H9 (cell line): ENCODE measurements around the gene MRPL37. TPM values are rescaled to one million over a fixed set of nuclear protein-coding genes. Genes with fewer than 3 reads are reported as not detected.

Experiments used
- DNase-seq: peaks from one replicate; pipeline ENCODE4 v3.0.0-alpha.2; 2017
- H2AFZ ChIP-seq: one replicate; pipeline ENCODE4 v1.6.1; 2013; ENCODE audit warnings: mild to moderate bottlenecking, low read length, control low read depth, moderate library complexity
- H2AK5ac ChIP-seq: 2 replicates; pipeline ENCODE4 v1.6.1; 2013; ENCODE audit warnings: low read length, control low read depth, mixed read lengths; ENCODE audit not compliant: insufficient read length
- H2BK120ac ChIP-seq: one replicate; pipeline ENCODE4 v1.6.1; 2013; ENCODE audit warnings: low read depth, mild to moderate bottlenecking, low read length, control low read depth, inconsistent platforms; ENCODE audit not compliant: poor library complexity, severe bottlenecking
- H2BK12ac ChIP-seq: 2 replicates; pipeline ENCODE4 v1.6.1; 2013; ENCODE audit warnings: low read length, control low read depth, mixed read lengths, low read depth; ENCODE audit not compliant: insufficient read length
- H2BK15ac ChIP-seq: 2 replicates; pipeline ENCODE4 v1.6.1; 2013; ENCODE audit warnings: low read depth, low read length, control low read depth
- H2BK20ac ChIP-seq: one replicate; pipeline ENCODE4 v1.6.1; 2013; ENCODE audit warnings: low read depth, mild to moderate bottlenecking, low read length, control low read depth, inconsistent platforms; ENCODE audit not compliant: poor library complexity, severe bottlenecking
- H2BK5ac ChIP-seq: 2 replicates; pipeline ENCODE4 v1.6.1; 2013; ENCODE audit warnings: low read length, control low read depth, mixed read lengths; ENCODE audit not compliant: insufficient read length
- H3K14ac ChIP-seq: 2 replicates; pipeline ENCODE4 v1.6.1; 2013; ENCODE audit warnings: low read length, control low read depth; ENCODE audit not compliant: insufficient read depth
- H3K18ac ChIP-seq: 2 replicates; pipeline ENCODE4 v1.6.1; 2013; ENCODE audit warnings: low read depth, mild to moderate bottlenecking, mixed read lengths, low read length, control low read depth; ENCODE audit not compliant: insufficient read length
- H3K23ac ChIP-seq: 2 replicates; pipeline ENCODE4 v1.6.1; 2013; ENCODE audit warnings: low read length, control low read depth, mixed read lengths, low read depth; ENCODE audit not compliant: insufficient read length
- H3K23me2 ChIP-seq: 2 replicates; pipeline ENCODE4 v1.6.1; 2013; ENCODE audit warnings: low read depth, mild to moderate bottlenecking, mixed read lengths, low read length, control low read depth; ENCODE audit not compliant: insufficient read length, poor library complexity, severe bottlenecking
- H3K27ac ChIP-seq: 2 replicates; pipeline ENCODE4 v1.5.1; 2013; ENCODE audit warnings: low read length, control low read depth, mixed read lengths, low read depth; ENCODE audit not compliant: insufficient read length
- H3K27me3 ChIP-seq: 2 replicates; pipeline ENCODE4 v1.6.1; 2013; ENCODE audit warnings: low read length, control low read depth, inconsistent platforms; ENCODE audit not compliant: insufficient read depth
- H3K4ac ChIP-seq: 2 replicates; pipeline ENCODE4 v1.6.1; 2013; ENCODE audit warnings: low read depth, mild to moderate bottlenecking, control low read depth, inconsistent platforms, low read length, moderate library complexity
- H3K4me1 ChIP-seq: 2 replicates; pipeline ENCODE4 v1.6.1; 2013; ENCODE audit warnings: low read length, control low read depth, inconsistent platforms; ENCODE audit not compliant: insufficient read depth
- H3K4me2 ChIP-seq: 2 replicates; pipeline ENCODE4 v1.6.1; 2013; ENCODE audit warnings: low read length, control low read depth, mixed read lengths; ENCODE audit not compliant: insufficient read length, insufficient read depth
- H3K56ac ChIP-seq: 2 replicates; pipeline ENCODE4 v1.6.1; 2013; ENCODE audit warnings: low read depth, mild to moderate bottlenecking, mixed read lengths, low read length, control low read depth; ENCODE audit not compliant: insufficient read length
- H3K79me1 ChIP-seq: 2 replicates; pipeline ENCODE4 v1.6.1; 2013; ENCODE audit warnings: low read depth, mild to moderate bottlenecking, moderate library complexity, low read length, control low read depth, inconsistent platforms; ENCODE audit not compliant: insufficient read depth, poor library complexity, severe bottlenecking
- H3K79me2 ChIP-seq: 2 replicates; pipeline ENCODE4 v1.6.1; 2013; ENCODE audit warnings: low read length, control low read depth, inconsistent platforms; ENCODE audit not compliant: insufficient read depth
- H3K9ac ChIP-seq: 2 replicates; pipeline ENCODE4 v1.6.1; 2013; ENCODE audit warnings: low read length, control low read depth, mixed read lengths; ENCODE audit not compliant: insufficient read length; ENCODE audit errors: extremely low read depth
- H3K9me3 ChIP-seq: one replicate; pipeline ENCODE4 v1.6.1; 2013; ENCODE audit warnings: low read depth, low read length, inconsistent platforms; ENCODE audit not compliant: control insufficient read depth
- H3T11ph ChIP-seq: one replicate; pipeline ENCODE4 v1.6.1; 2013; ENCODE audit warnings: mild to moderate bottlenecking, low read length, control low read depth, inconsistent platforms
- H4K20me1 ChIP-seq: one replicate; pipeline ENCODE4 v1.6.1; 2013; ENCODE audit not compliant: control insufficient read depth, insufficient read length, insufficient read depth
- H4K5ac ChIP-seq: 2 replicates; pipeline ENCODE4 v1.6.1; 2013; ENCODE audit warnings: low read depth, mild to moderate bottlenecking, mixed read lengths, low read length, control low read depth; ENCODE audit not compliant: insufficient read length
- H4K8ac ChIP-seq: replicated peaks from 2 replicates; pipeline ENCODE4 v1.6.1; 2013; ENCODE audit warnings: low read length, control low read depth, mixed read lengths, low read depth; ENCODE audit not compliant: insufficient read length
- H4K91ac ChIP-seq: 2 replicates; pipeline ENCODE4 v1.6.1; 2013; ENCODE audit warnings: low read depth, mild to moderate bottlenecking, moderate library complexity, mixed read lengths, low read length, control low read depth; ENCODE audit not compliant: insufficient read length
- H3K27ac Mint-ChIP-seq, 3 experiments: 2 replicates in 2 of 3; 3 replicates in 1 of 3; pipeline ENCODE4 v1.8.0; 2020 to 2021; ENCODE audit warnings: mixed read lengths in 3 of 3, mild to moderate bottlenecking in 1 of 3, moderate library complexity in 1 of 3
- H3K27me3 Mint-ChIP-seq: 2 replicates; pipeline ENCODE4 v1.8.0; 2021; ENCODE audit warnings: low read depth, mild to moderate bottlenecking, moderate library complexity, mixed read lengths
- H3K36me3 Mint-ChIP-seq, 3 experiments: 2 replicates in 2 of 3; 3 replicates in 1 of 3; pipeline ENCODE4 v1.8.0; 2020 to 2021; ENCODE audit warnings: low read depth in 3 of 3, mixed read lengths in 3 of 3; ENCODE audit not compliant: insufficient read depth in 1 of 3
- H3K4me1 Mint-ChIP-seq, 2 experiments: 2 replicates each; pipeline ENCODE4 v1.8.0; 2020; ENCODE audit warnings: mixed read lengths in 2 of 2
- H3K4me3 Mint-ChIP-seq, 2 experiments: 2 replicates in 1 of 2; 3 replicates in 1 of 2; pipeline ENCODE4 v1.8.0; 2020 to 2021; ENCODE audit warnings: mild to moderate bottlenecking in 2 of 2, mixed read lengths in 2 of 2, moderate library complexity in 1 of 2
- H3K9me3 Mint-ChIP-seq, 2 experiments: 2 replicates in 1 of 2; 3 replicates in 1 of 2; pipeline ENCODE4 v1.8.0; 2020; ENCODE audit warnings: mild to moderate bottlenecking in 2 of 2, mixed read lengths in 2 of 2, moderate library complexity in 1 of 2
- CTCF ChIP-seq: fragments of 200-600 bp; sonication (generic); conservative IDR thresholded peaks from 3 replicates; pipeline ENCODE4 v1.8.0; 2021; ENCODE audit warnings: antibody characterized with exemption, mild to moderate bottlenecking
- WGBS: extraction: QIAGEN DNeasy Blood & Tissue Kit; methylation state at CpG from one replicate; pipeline ENCODE4 v1.1.7; 2013; ENCODE audit warnings: missing lambda C conversion rate, low lambda C conversion rate, mixed read lengths; ENCODE audit not compliant: insufficient read length; ENCODE audit errors: extremely low coverage; 5-methylcytosine and 5-hydroxymethylcytosine counted together
- total RNA-seq: library from RNA; stranded (reverse); gene quantifications from 2 replicates; pipeline ENCODE4 v1.2.1, GENCODE V29; 2021

MRPL37 gene
- total RNA-seq, 1 experiment from 2014 or later, result 123 TPM

GRCh38 chr1:54259546-54260140, 59.7 kb downstream of the MRPL37 start:
- H3K4ac ChIP-seq, result no peak overlapping the region
- H3K23me2 ChIP-seq, result no peaks in the 10 kb centered on the region
- H4K5ac ChIP-seq, result no peak overlapping the region
- no peak overlapping the region for H4K91ac ChIP-seq
- peaks cover 6% of the 10 kb centered on the region for H3K79me1 ChIP-seq
- no peak overlapping the region for H3K23ac ChIP-seq
- no peak overlapping the region for H2AFZ ChIP-seq
- H3K9me3 Mint-ChIP-seq, result no peaks in the 10 kb centered on the region
- H3K36me3 Mint-ChIP-seq, result peaks cover 4 to 16% (median 13%) of the 10 kb centered on the region in 3 experiments
- H3K27ac Mint-ChIP-seq, result peak overlapping the region; percentile 21 to 85 (median 79); a peak in 3 of 7 replicates
- H3K14ac ChIP-seq, result no peak overlapping the region
- no peak overlapping the region for H4K8ac ChIP-seq
- no peak overlapping the region for H2BK20ac ChIP-seq
- TF ChIP-seq CTCF, result no peak
- H3K9me3 ChIP-seq, result no peaks in the 10 kb centered on the region
- no peak overlapping the region for H2BK120ac ChIP-seq
- no peak overlapping the region for H3K4me2 ChIP-seq
- WGBS, result no CpG with 5 or more reads among the region's 16 CpGs
- H3K4me1 Mint-ChIP-seq, result peaks cover 25 to 30% of the 10 kb centered on the region in 2 experiments
- no peak overlapping the region for H3T11ph ChIP-seq
- no peaks in the 10 kb centered on the region for H3K27me3 ChIP-seq
- no peaks in the 10 kb centered on the region; the same call in 1 of the 2 replicates for H3K4me1 ChIP-seq
- H2BK12ac ChIP-seq, result no peak overlapping the region
- peaks cover 3% of the 10 kb centered on the region for H4K20me1 ChIP-seq
- H3K27me3 Mint-ChIP-seq, result no peaks in the 10 kb centered on the region
- H2BK15ac ChIP-seq, result no peak overlapping the region
- H2BK5ac ChIP-seq, result no peak overlapping the region
- no peak overlapping the region for H3K4me3 Mint-ChIP-seq
- no peak overlapping the region for H3K27ac ChIP-seq
- H3K56ac ChIP-seq, result no peak overlapping the region
- no peak overlapping the region for H3K9ac ChIP-seq
- DNase-seq, result no peak
- H2AK5ac ChIP-seq, result no peak overlapping the region
- no peak overlapping the region for H3K18ac ChIP-seq
- no peaks in the 10 kb centered on the region for H3K79me2 ChIP-seq
